Fibroblast of villous mesenchyme (primary cell): Measurements from ENCODE around the gene ARHGAP30. TPM values are rescaled to one million over a fixed set of nuclear protein-coding genes. Genes with fewer than 3 reads are reported as not detected.

Experiments used
- DNase-seq: peaks from one replicate; pipeline ENCODE4 v3.0.0-alpha.2; 2010; ENCODE audit warnings: low read depth
- H3K4me3 ChIP-seq: 2 replicates; pipeline ENCODE4 v1.5.1; 2011; ENCODE audit warnings: low read depth, mild to moderate bottlenecking, low read length
- total RNA-seq: library from RNA; depleted of rRNA; stranded (reverse); fragments of >200 nt; gene quantifications from 2 replicates; pipeline ENCODE4 v1.2.3, GENCODE V29; 2012
- TF ChIP-seq, protein P1 (sequence below): IDR thresholded peaks from 2 replicates; pipeline ENCODE4 v1.5.1; 2012; ENCODE audit warnings: low read depth, mild to moderate bottlenecking, low read length; ENCODE audit not compliant: insufficient read depth

Gene ARHGAP30
- total RNA-seq, 1 donor: under 0.01 TPM

DNA sequence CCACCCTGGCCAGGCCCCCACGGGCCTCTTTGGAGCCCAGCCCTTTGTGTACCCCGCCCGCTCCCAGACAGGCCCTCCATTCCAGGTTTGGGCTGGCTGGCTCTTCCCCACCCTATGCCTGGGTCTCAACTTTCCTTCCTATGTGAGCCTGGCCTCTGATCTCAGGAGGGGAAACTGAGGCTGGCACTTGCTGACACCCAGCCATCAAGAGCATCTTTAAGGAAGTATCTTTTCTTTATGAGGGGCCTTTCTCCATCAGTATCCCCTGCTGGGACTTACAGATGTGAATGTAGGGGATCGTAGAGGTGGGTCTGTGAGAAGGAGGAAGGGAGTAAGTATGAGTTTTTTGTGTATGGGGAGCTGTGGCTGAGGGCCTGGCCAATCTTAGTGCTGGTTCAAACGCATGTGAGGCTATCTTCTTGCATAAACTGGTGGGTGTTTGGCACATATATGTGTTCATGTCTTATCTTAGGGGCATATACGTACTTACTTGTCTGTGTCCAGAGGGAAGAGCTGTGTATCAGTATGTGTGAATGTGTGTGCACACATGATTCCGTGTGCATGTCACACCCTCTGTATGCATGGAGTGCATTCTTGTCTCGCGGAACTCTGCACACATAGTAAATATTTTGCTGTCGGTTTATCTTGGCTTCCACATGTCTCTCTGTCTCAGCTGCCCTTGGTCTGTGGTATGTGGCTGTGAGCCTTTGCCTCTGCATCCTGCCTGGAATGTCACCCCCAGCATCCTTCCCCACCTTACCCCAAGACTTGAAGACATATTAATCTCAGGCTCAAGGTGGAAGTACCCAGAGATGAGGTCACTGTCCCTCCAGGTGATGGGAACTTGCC is 14.3 kb upstream of the ARHGAP30 start:
- TF ChIP-seq, protein P1, sequence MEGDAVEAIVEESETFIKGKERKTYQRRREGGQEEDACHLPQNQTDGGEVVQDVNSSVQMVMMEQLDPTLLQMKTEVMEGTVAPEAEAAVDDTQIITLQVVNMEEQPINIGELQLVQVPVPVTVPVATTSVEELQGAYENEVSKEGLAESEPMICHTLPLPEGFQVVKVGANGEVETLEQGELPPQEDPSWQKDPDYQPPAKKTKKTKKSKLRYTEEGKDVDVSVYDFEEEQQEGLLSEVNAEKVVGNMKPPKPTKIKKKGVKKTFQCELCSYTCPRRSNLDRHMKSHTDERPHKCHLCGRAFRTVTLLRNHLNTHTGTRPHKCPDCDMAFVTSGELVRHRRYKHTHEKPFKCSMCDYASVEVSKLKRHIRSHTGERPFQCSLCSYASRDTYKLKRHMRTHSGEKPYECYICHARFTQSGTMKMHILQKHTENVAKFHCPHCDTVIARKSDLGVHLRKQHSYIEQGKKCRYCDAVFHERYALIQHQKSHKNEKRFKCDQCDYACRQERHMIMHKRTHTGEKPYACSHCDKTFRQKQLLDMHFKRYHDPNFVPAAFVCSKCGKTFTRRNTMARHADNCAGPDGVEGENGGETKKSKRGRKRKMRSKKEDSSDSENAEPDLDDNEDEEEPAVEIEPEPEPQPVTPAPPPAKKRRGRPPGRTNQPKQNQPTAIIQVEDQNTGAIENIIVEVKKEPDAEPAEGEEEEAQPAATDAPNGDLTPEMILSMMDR: no peak
- H3K4me3 ChIP-seq: no peak overlapping the region
- DNase-seq: peak; percentile 49

DNA sequence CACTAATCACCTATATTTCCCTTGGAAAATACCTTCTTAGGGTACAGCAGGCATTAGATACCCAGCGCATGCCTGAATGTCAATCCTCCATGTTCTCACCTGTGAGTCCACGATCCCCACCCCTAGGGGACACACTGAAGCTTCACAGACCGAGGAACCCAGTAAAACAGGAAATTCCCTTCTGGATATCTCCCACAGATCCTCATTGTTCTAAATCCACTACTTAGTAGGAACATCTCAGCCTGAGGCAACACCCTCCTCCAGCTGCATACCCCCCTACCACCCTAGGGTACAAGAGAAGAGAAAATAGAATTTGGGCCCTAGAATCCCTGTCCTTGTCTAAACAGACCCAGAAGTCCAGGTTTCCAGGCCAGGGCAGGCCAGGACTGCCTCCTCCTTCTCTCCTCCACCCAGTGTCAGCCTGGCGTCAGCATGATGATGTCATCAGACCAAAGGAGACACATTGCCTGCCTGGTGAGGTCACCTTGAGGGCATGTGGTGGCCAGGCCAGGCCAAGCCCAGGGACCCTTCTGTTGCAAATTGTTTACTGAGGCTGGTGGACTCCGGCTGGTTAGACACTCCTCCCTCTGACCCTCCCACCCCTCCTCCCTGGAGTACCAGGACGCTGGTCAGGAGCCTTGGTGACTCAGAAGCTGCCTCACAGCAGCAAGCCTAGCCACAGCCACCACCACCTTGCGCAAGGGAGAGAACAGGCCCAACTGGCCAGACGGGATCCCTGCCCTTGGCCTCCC is 13.5 kb upstream of the ARHGAP30 start:
- H3K4me3 ChIP-seq: no peak overlapping the region
- DNase-seq: peak; percentile 97
- TF ChIP-seq, protein P1: no peak

DNA sequence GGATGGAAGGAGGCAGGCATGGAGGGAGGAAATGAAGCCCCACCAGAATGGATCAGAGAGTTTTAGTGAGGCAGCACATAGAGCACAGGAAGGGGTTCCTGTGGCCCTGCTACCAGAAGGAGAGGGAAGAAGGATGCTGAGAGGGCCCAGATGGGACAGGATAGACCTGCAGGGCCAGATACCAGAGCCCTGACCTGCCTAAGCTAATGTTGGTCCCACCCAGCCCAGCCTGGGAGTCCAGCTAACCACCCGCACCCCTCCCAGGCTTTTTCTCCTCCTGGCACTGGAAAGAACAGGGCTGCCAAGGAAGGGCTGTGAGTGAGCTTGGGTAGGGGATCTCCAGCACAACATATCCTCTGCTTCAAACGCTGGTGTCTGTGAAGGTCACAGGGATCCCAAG is 12.8 kb upstream of the ARHGAP30 start:
- DNase-seq: no peak
- H3K4me3 ChIP-seq: no peak overlapping the region
- TF ChIP-seq, protein P1: no peak

DNA sequence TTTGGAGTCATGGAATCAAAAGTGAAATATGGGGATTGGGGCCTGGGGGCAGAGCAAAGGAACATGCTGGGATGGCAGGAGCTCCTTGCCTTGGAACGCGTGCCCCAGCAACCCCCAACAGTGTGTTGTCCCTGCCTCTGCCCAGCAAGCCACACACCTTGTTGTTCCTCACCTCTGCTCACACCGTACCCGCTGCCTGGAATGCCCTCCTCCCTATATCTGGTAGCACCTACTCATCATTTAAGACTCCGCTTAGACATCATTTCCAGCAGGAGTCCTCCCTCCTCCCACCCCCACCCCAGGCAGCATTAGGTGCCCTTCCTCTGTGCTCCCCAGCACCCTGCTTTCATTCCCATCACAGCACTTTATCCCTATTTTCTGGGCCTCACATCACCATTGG is 11.8 kb upstream of the ARHGAP30 start:
- H3K4me3 ChIP-seq: no peak overlapping the region
- TF ChIP-seq, protein P1: no peak
- no peak for DNase-seq

DNA sequence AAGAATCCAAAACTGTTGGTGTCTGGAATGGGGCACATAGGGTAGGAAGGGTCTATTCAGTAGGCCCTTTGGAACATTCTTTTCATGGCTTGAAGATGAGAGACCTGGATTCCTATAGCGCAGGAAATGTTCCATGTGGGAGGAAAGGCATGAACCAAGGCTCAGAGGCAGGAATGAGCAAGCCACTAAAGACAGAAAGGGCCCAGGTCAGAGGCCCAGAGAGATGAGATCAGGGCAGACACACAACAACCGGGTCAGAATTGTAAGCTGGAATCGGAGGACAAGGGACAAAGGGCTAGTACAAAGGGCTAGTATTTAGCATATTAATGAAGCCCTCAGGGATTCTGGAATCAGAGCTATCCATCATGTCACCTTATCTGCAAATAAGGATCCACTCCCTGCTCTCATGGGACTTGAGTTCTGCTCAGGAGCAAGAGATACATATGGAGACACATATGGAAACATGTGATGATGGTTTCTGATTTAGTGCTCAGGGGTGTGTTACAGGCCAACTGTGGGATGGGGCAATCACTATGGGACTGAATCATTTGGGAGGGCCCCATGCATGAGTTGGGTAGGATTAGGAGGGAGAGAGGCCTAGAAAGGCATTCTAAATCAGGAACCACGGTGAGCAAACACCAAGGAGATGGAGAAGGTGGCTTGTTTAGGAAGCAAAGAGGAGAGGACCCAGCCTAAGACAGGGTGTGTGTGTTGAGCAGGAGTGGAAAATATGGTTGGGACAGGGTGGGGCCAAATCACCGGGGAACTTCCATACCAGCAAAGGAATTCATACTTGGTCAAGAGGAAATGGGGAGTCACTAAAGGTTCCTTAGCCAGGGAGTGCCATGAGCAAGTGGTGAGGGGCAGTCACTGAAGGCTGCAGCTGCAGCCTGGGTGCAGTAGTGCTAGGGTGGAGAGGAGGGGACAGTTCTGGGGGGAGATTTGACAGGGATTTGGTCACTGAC is 11.0 kb upstream of the ARHGAP30 start:
- TF ChIP-seq, protein P1: no peak
- H3K4me3 ChIP-seq: no peak overlapping the region
- peak; percentile 48 for DNase-seq

DNA sequence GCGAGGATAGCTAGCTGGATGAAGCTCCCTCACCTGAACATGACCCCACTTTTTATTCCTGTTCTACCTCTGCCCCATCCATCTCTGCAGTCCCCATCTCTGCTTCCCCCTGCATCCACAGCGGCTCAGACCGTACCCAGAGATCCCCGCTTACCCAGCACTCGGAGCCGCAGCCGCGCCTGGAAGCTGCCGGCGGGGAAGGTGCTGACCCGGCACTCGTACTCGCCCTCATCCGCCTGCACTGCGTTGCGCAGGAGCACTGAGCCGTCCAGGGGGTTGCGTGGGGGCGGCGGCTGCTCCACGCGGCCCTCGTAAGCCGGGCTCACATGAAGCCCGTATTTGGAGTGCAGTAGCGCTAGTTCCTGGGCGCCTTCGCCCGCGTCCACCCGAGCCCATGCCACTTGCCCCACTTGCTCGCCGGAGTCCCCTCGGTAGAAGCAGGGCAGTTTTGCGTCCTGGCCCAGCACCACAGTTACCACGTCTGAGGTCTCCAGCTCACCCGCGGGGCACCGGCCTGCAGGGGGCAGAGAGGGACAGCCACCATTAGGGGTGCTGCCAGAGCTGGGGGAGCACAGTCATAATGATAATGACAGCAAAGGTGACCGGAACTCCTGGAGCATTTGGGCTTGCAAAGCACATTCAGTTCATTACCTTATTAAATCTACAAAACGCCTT is 9.9 kb upstream of the ARHGAP30 start:
- no peak overlapping the region for H3K4me3 ChIP-seq
- no peak for DNase-seq
- TF ChIP-seq, protein P1: no peak
